Measurements from ENCODE around the gene OR10AG1. TPM values are rescaled to one million over a fixed set of nuclear protein-coding genes. Genes with fewer than 3 reads are reported as not detected.

Gene OR10AG1
- total and polyA plus RNA-seq, 2 of the 8 experiments (the other 6 are each of a cell fraction or from before 2014, with no cell fraction given), result not detected

DNA sequence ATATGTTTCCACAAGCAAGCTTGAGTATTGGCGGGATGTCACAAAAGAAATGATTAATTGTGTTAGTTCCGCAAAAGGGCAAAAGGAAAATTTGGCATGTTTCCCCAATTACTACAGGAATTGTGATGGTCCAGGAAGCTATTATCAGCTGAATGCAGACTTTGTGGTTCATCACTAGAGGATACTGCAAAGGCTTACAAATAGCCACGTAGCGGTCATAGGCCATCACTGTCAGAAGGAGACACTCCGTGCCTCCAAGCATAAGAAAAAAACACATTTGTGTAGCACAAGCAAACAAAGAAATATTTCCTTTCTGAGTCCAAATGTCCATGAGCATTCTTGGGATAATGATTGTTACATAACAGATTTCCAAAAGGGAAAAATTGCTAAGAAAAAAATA is 1.8 kb downstream of the OR10AG1 start:
- Histone ChIP-seq H2BK12ac (ENCODE audit: low read depth, low read length) (no peak overlapping the region), H3K27ac (ENCODE audit: low read depth, low read length) (no peak overlapping the region), H2BK120ac (replicated peaks; ENCODE audit: low read depth, low read length) (no peak overlapping the region), H3K23ac (ENCODE audit: insufficient read length) (no peak overlapping the region), H3K27me3 (replicated peaks in 1 of 4; ENCODE audit: control insufficient read depth in 3 of 4, extremely low read depth in 1 of 4, insufficient read depth in 3 of 4, low read length in 3 of 4) (no peaks in the 10 kb centered on the region), H2BK5ac (ENCODE audit: low read depth, low read length) (no peak overlapping the region), H3K4me2 (ENCODE audit: insufficient read depth in 1 of 2, low read depth in 2 of 2, low read length in 2 of 2) (no peak overlapping the region), H3K23me2 (ENCODE audit: low read depth, low read length) (no peaks in the 10 kb centered on the region), H2AFZ (ENCODE audit: low read length) (no peak overlapping the region), H3K4me1 (replicated peaks in 1 of 4; ENCODE audit: control insufficient read depth in 3 of 4, insufficient read depth in 4 of 4, low read length in 3 of 4) (no peaks in the 10 kb centered on the region), H2AK5ac (ENCODE audit: low read depth, low read length) (no peak overlapping the region), H2BK15ac (ENCODE audit: low read length) (no peak overlapping the region), H2BK20ac (ENCODE audit: low read length) (no peak overlapping the region), H3K36me3 (ENCODE audit: control insufficient read depth in 2 of 4, insufficient read depth in 4 of 4, low read length in 3 of 4) (no peaks in the 10 kb centered on the region), H3K4me3 (ENCODE audit: extremely low read depth in 1 of 4, insufficient read depth in 2 of 4, low read depth in 3 of 4, low read length in 4 of 4) (no peak overlapping the region), H3K4ac (replicated peaks; ENCODE audit: insufficient read length, low read depth, low read length) (no peak overlapping the region), H4K8ac (ENCODE audit: extremely low read depth, insufficient read depth, low read length) (no peak overlapping the region), H3K9ac (replicated peaks in 1 of 4; ENCODE audit: extremely low read depth in 1 of 4, low read depth in 3 of 4, low read length in 3 of 4) (no peak overlapping the region), H4K91ac (replicated peaks; ENCODE audit: insufficient read length, low read length) (no peak overlapping the region), H3K56ac (replicated peaks; ENCODE audit: insufficient read length, low read depth, low read length) (no peak overlapping the region), H3K14ac (ENCODE audit: insufficient read length) (no peak overlapping the region), H4K5ac (ENCODE audit: insufficient read length, low read depth, low read length) (no peak overlapping the region), H3K79me1 (ENCODE audit: low read depth, low read length) (no peaks in the 10 kb centered on the region), H3K9me3 (ENCODE audit: insufficient read depth in 2 of 2, low read depth in 1 of 2, low read length in 1 of 2) (no peaks in the 10 kb centered on the region), H4K20me1 (replicated peaks in 1 of 2; ENCODE audit: control insufficient read depth in 1 of 2, insufficient read depth in 2 of 2, low read length in 2 of 2) (no peaks in the 10 kb centered on the region), H3K18ac (ENCODE audit: extremely low read depth, low read length) (no peak overlapping the region), H3K79me2 (ENCODE audit: control insufficient read depth in 1 of 2, insufficient read depth in 2 of 2, low read length in 2 of 2) (no peaks in the 10 kb centered on the region)
- TF ChIP-seq POU5F1 (IDR thresholded peaks at IDR 0.05; ENCODE audit: low read depth, low read length) (no peak), SP1 (IDR thresholded peaks at IDR 0.05; ENCODE audit: low read depth, low read length) (no peak), KDM5A (IDR thresholded peaks at IDR 0.05; ENCODE audit: low read length) (no peak), ZNF274 (IDR thresholded peaks at IDR 0.05; ENCODE audit: borderline replicate concordance, extremely low read depth, low read length) (no peak), EZH2 (IDR thresholded peaks at IDR 0.05; ENCODE audit: low read depth, low read length, severe bottlenecking) (no peak), HDAC6 (IDR thresholded peaks at IDR 0.05; ENCODE audit: low read depth, low read length) (no peak)
- CTCF ChIA-PET (ENCODE audit: partially characterized antibody), result no interaction called here
- WGBS, 2 experiments (ENCODE audit: extremely low coverage in 1 of 2, insufficient coverage in 1 of 2, insufficient read length in 1 of 2, insufficient replicate concordance in 2 of 2, low coverage in 1 of 2, low lambda C conversion rate in 2 of 2, missing lambda C conversion rate in 1 of 2), result 95% methylated on average over 5 of the region's 5 CpGs; no CpG with 5 or more reads in 1 of the 2 experiments
- POLR2A ChIA-PET (ENCODE audit: partially characterized antibody), result no interaction called here
- FAIRE-seq (no peak), DNase-seq (ENCODE audit: low read depth in 1 of 2, low spot score in 2 of 2) (no peak)

All from H1 (cell line).